Cardiac muscle cell (in vitro differentiated cells and primary cell): ENCODE results near the gene TBC1D9. TPM values are rescaled to one million over a fixed set of nuclear protein-coding genes. Genes with fewer than 3 reads are reported as not detected.

Experiments used
- DNase-seq, 2 donors: peaks; one replicate each; pipeline versions ENCODE4 v3.0.0 to v3.0.0-alpha.2; 2010 to 2017; ENCODE audit warnings: low read depth in 1 of 2, low spot score in 1 of 2
- H3K27ac ChIP-seq: fragments of 200-600 bp; sonication (generic); 2 replicates; pipeline ENCODE4 v1.5.1; 2016
- H3K27me3 ChIP-seq: fragments of 200-600 bp; sonication (generic); 2 replicates; pipeline ENCODE4 v1.6.0; 2016; ENCODE audit warnings: control low read depth
- H3K36me3 ChIP-seq: fragments of 200-600 bp; sonication (generic); 2 replicates; pipeline ENCODE4 v1.5.1; 2016; ENCODE audit warnings: control low read depth
- H3K4me1 ChIP-seq: fragments of 200-600 bp; sonication (generic); 2 replicates; pipeline ENCODE4 v1.8.1; 2017; ENCODE audit warnings: low read depth, mild to moderate bottlenecking, mixed run types
- H3K4me3 ChIP-seq: fragments of 200-600 bp; sonication (generic); 2 replicates; pipeline ENCODE4 v1.5.1; 2016; ENCODE audit warnings: mild to moderate bottlenecking
- H3K9me3 ChIP-seq: fragments of 200-600 bp; sonication (generic); 2 replicates; pipeline ENCODE4 v1.5.1; 2017; ENCODE audit warnings: low read depth, mild to moderate bottlenecking, control low read depth
- polyA plus RNA-seq: library from polyadenylated mRNA; unstranded; fragments of >200 nt; fragmentation: Nextera tagmentation; extraction: Ambion mirVana; gene quantifications from 2 replicates; pipeline ENCODE4 v1.2.1, GENCODE V29; 2016
- total RNA-seq: library from RNA; depleted of rRNA; stranded (reverse); fragments of >200 nt; gene quantifications from 2 replicates; pipeline ENCODE4 v1.2.3, GENCODE V29; 2016
- TF ChIP-seq, protein P1 (sequence below): IDR thresholded peaks from 2 replicates; pipeline ENCODE4 v1.5.1; 2012; ENCODE audit warnings: low read depth, mild to moderate bottlenecking, low read length

The TBC1D9 gene
- total and polyA plus RNA-seq, 2 experiments from 2014 or later, result 3.4 to 5.2 TPM

DNA sequence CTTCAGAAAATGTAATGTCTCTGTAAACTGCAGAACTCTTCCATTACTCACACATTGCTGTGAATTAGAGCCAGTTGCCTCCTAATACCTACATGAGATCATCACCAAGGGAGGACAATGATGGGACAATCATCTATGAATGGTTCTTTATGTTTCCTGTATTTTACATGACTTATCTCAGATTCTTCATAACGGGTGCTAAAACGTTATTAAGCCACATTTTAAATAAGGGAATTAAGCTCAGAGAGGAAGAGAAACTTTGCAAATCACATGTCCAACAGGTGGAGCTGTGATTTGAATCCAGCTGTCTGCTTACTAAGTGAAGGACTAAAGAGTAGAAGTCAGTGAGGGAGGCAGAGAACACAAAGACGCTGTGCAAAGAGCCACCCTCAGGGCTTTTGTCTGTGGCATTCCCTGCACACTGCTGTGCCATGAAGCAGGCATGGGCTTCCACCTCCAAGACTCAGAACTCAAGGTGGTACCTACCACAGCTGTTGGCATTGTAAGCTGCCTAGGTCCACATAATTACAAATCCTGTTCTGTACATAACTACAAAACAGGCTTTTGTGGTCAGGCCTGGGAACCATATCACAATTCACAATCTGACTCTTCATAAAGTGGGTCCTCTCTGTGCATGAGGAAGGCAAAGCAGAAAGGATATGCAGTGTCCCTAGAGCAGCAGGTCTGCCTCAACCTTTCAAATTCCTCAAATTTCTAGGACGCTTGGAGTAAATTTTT lies 12.8 kb downstream of the TBC1D9 start:
- peak in 1 of 2 donors; percentile 21 for DNase-seq
- TF ChIP-seq, protein P1, sequence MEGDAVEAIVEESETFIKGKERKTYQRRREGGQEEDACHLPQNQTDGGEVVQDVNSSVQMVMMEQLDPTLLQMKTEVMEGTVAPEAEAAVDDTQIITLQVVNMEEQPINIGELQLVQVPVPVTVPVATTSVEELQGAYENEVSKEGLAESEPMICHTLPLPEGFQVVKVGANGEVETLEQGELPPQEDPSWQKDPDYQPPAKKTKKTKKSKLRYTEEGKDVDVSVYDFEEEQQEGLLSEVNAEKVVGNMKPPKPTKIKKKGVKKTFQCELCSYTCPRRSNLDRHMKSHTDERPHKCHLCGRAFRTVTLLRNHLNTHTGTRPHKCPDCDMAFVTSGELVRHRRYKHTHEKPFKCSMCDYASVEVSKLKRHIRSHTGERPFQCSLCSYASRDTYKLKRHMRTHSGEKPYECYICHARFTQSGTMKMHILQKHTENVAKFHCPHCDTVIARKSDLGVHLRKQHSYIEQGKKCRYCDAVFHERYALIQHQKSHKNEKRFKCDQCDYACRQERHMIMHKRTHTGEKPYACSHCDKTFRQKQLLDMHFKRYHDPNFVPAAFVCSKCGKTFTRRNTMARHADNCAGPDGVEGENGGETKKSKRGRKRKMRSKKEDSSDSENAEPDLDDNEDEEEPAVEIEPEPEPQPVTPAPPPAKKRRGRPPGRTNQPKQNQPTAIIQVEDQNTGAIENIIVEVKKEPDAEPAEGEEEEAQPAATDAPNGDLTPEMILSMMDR, result no peak

GRCh38 chr4:140742838-140743193 lies 13.4 kb downstream of the TBC1D9 start:
- Histone ChIP-seq H3K27ac (no peak overlapping the region), H3K4me1 (no peaks in the 10 kb centered on the region), H3K4me3 (no peak overlapping the region), H3K9me3 (no peaks in the 10 kb centered on the region), H3K36me3 (no peaks in the 10 kb centered on the region), H3K27me3 (no peaks in the 10 kb centered on the region)
- TF ChIP-seq, protein P1, result no peak
- DNase-seq, result no peak

More for the DNA sequence above, 12.8 kb downstream of the TBC1D9 start:
- no peaks in the 10 kb centered on the region for H3K36me3 ChIP-seq
- H3K27ac ChIP-seq, result no peak overlapping the region
- H3K27me3 ChIP-seq, result no peaks in the 10 kb centered on the region
- H3K4me1 ChIP-seq, result no peaks in the 10 kb centered on the region
- H3K9me3 ChIP-seq, result no peaks in the 10 kb centered on the region
- H3K4me3 ChIP-seq, result no peak overlapping the region

DNA sequence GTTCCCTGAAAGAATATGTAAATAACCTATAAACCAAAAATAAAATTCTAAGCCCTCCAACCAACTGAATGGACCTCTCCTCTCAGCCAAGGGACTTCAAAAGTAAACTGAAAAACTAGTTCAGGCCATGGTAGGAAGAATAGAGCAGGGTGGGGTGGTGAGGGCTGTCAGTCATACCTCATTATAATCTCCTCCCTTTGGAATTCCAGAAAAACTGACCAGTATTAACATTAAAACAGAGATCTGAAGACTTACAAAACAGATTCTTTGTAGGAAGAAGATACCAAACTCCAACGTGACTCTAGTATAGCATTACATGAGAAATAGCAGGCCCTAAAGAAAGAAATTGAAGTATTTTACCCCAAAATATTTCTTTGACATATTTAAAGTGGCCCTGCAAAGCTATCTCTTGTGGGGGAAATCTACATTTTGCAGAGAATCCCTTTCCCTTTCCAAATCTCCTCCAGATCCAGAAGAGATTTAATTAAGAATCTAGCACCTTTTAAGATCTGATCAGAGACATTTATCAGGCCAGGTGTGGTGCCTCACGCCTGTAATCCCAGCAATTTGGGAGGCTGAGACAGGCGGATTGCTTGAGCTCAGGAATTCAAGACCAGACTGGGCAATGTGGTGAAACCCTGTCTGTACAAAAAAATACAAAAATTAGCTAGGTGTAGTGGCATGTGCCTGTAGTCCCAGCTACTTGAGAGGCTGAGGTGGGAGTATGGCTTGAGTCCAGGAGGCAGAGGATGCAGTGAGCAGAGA lies 15.1 kb downstream of the TBC1D9 start:
- Histone ChIP-seq H3K36me3 (no peaks in the 10 kb centered on the region), H3K4me3 (no peak overlapping the region), H3K27me3 (no peaks in the 10 kb centered on the region), H3K9me3 (no peaks in the 10 kb centered on the region), H3K27ac (no peak overlapping the region), H3K4me1 (peaks cover 6% of the 10 kb centered on the region)
- TF ChIP-seq, protein P1, result no peak
- no peak for DNase-seq

DNA sequence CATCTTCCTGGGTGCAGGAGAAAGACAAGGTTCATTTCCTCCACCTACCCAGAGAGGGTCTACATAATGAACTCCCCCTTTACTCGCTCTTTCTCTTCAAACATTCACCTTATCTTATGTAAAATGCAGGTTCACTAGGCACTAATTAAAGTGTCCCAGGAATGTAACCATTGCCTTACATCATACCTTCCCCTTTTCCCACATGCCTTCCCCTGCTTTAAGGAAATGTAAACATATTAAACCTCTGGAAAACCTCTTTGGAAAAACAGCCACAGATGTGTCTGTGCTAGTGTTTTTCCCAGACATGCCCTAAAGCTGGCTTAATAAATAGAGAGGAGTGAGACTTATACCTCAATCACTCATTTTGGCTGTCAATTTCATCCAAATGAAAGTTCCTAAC lies 15.8 kb downstream of the TBC1D9 start:
- no peak overlapping the region for H3K27ac ChIP-seq
- H3K36me3 ChIP-seq, result no peaks in the 10 kb centered on the region
- TF ChIP-seq, protein P1, result no peak
- H3K9me3 ChIP-seq, result no peaks in the 10 kb centered on the region
- H3K4me1 ChIP-seq, result peaks cover 6% of the 10 kb centered on the region
- no peak overlapping the region for H3K4me3 ChIP-seq
- no peak for DNase-seq
- H3K27me3 ChIP-seq, result no peaks in the 10 kb centered on the region

- Histone ChIP-seq H3K4me1 (peaks cover 7% of the 10 kb centered on the region), H3K27ac (no peak overlapping the region), H3K27me3 (no peaks in the 10 kb centered on the region), H3K9me3 (no peaks in the 10 kb centered on the region), H3K4me3 (no peak overlapping the region), H3K36me3 (no peaks in the 10 kb centered on the region)
- TF ChIP-seq, protein P1, result no peak
- no peak for DNase-seq
Observed at GRCh38 chr4:140739971-140740370, 16.2 kb downstream of the TBC1D9 start.
